Left lung (tissue), 10 donors: ENCODE measurements around the gene NECTIN1. TPM values are rescaled to one million over a fixed set of nuclear protein-coding genes. Genes with fewer than 3 reads are reported as not detected.

Experiments used
- ATAC-seq: fragments of 200-7000 bp; cut with Tn5 transposase; one replicate; pipeline ENCODE4 v1.9.1; 2020; ENCODE audit warnings: moderate library complexity
- DNase-seq, 4 donors: peaks; one replicate each; pipeline ENCODE4 v3.0.0-alpha.2; 2013 to 2020
- H3K27ac ChIP-seq, 2 donors: fragments of 200-600 bp; sonication (generic) in 1 of 2; one replicate each; pipeline versions ENCODE4 v1.5.0 to v1.8.0; 2020 to 2021
- H3K27me3 ChIP-seq, 2 donors: fragments of 200-600 bp; sonication (generic) in 1 of 2; one replicate each; pipeline versions ENCODE4 v1.5.0 to v1.8.0; 2020 to 2021
- H3K36me3 ChIP-seq, 2 donors: fragments of 200-600 bp; sonication (generic) in 1 of 2; one replicate each; pipeline versions ENCODE4 v1.5.0 to v1.8.0; 2020 to 2021
- H3K4me1 ChIP-seq, 2 donors: fragments of 200-600 bp; one replicate each; pipeline ENCODE4 v1.8.0; 2021
- H3K4me3 ChIP-seq, 2 donors: fragments of 200-600 bp; sonication (generic) in 1 of 2; one replicate each; pipeline versions ENCODE4 v1.5.0 to v1.8.0; 2020 to 2021; ENCODE audit warnings: mild to moderate bottlenecking in 1 of 2
- H3K9me3 ChIP-seq, 2 donors: fragments of 200-600 bp; sonication (generic) in 1 of 2; one replicate each; pipeline versions ENCODE4 v1.5.0 to v1.8.0; 2020 to 2021
- intact Hi-C, 2 donors: fragments of 100-400 bp; cut with DNase I; formaldehyde crosslinking; loops; one replicate each; pipeline versions ENCODE4 v1.11.2 to v1.14.2; 2022
- polyA plus RNA-seq, 6 donors: library from polyadenylated mRNA; unstranded; fragments of 120-200 nt; gene quantifications; one replicate each; pipeline ENCODE4 v1.2.1, GENCODE V29; 2013; ENCODE audit not compliant: insufficient read length in 6 of 6
- total RNA-seq, 2 donors: library from RNA; stranded (reverse); fragmentation: NEBNext Ultra II Directional; extraction: Animal tissue kit (Norgen Biotek cat#: 25700); gene quantifications; one replicate each; pipeline ENCODE4 v1.2.1, GENCODE V29; 2021
- TF ChIP-seq, protein P1 (sequence below), 2 donors: fragments of 200-600 bp; sonication (generic) in 1 of 2; IDR thresholded peaks; one replicate each; pipeline versions ENCODE4 v1.5.0 to v1.8.0; 2021; ENCODE audit warnings: antibody characterized with exemption in 2 of 2
- donor health status: DM: no; HTN: yes; CAD: no.
- donor health status: DM: no; HTN: no; CAD: no.

The NECTIN1 gene
- total and polyA plus RNA-seq, 8 donors, result 13.0 to 21.1 (median 15.9) TPM

DNA sequence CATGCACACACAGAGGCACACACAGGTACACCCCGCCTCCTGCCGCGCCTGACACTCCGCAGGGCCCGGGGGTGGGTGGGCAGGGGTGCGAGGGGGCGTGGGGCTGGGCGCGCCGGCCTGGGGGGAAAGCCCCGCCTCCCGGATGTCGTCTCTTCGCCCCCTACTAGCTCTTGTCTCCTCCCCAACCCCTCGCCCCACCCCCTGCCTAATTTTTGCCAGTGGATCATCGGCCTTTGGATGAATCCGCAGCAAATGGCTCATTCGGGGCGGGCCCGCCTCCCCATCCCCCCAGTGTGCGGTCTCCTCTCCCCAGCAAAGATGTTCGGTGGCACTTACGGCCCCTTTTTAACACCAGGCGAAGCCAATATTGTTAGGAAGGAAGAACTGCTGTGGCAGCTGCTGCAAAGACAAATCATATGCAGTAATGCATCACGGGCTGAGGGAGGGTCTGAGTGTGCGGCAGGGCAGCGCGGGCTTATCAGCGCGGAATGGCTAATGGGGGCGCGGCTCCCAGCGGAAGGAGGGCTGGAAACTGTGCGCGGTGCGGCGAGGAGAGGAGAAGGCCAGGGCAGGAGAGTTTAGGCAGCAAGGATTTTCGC, 13.4 kb upstream of the NECTIN1 start:
- Histone ChIP-seq H3K4me1 (peaks cover 0 to 10% of the 10 kb centered on the region in 2 donors), H3K27ac (no peak overlapping the region), H3K9me3 (no peaks in the 10 kb centered on the region), H3K36me3 (no peaks in the 10 kb centered on the region), H3K27me3 (peaks cover 13 to 60% of the 10 kb centered on the region in 2 donors), H3K4me3 (no peak overlapping the region)
- intact Hi-C loops, result no loop called here
- TF ChIP-seq, protein P1, sequence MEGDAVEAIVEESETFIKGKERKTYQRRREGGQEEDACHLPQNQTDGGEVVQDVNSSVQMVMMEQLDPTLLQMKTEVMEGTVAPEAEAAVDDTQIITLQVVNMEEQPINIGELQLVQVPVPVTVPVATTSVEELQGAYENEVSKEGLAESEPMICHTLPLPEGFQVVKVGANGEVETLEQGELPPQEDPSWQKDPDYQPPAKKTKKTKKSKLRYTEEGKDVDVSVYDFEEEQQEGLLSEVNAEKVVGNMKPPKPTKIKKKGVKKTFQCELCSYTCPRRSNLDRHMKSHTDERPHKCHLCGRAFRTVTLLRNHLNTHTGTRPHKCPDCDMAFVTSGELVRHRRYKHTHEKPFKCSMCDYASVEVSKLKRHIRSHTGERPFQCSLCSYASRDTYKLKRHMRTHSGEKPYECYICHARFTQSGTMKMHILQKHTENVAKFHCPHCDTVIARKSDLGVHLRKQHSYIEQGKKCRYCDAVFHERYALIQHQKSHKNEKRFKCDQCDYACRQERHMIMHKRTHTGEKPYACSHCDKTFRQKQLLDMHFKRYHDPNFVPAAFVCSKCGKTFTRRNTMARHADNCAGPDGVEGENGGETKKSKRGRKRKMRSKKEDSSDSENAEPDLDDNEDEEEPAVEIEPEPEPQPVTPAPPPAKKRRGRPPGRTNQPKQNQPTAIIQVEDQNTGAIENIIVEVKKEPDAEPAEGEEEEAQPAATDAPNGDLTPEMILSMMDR (IDR thresholded peaks at IDR 0.05), result no peak
- DNase-seq (peak in 3 of 4 donors; percentile 45 to 64 (median 53)), ATAC-seq (peak; percentile 47)

DNA sequence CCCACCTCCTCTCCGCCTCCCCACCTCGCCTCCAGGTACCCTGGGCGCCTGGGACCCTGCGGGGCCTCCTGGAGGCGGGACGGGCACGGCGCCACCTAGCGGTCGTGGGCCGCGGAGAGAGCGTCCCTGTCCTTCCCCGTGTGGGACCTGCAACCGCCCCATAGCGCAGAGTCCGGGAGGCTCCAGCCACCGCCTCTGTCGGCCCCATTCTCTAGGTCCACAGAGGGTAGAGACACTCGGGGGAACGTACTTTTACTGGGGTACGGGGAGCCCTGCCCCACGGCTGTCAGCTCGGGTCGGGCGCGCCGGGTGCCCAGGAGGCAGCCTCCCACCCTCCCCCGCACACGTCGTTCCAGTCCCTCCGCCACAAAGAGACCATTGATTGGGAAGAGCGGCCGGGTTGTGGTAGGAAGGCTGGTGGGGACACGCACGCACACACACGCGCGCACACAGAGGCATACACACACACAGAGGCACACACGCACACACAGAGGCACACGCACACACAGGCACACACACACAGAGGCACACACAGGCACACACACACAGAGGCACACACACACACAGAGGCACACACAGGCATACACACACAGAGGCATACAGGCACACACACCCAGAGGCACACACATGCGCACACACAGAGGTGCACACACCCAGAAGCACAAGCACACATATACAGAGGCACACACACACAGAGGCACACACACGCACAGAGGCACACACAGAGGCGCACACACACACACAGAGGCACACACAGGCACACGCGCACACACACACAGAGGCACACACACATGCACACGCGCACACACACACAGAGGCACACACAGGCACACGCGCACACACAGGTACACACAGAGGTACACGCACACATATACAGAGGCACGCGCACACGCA, 12.6 kb upstream of the NECTIN1 start:
- Histone ChIP-seq H3K27ac (no peak overlapping the region), H3K4me1 (peaks cover 0 to 10% of the 10 kb centered on the region in 2 donors), H3K27me3 (peaks cover 13 to 60% of the 10 kb centered on the region in 2 donors), H3K36me3 (no peaks in the 10 kb centered on the region), H3K9me3 (no peaks in the 10 kb centered on the region), H3K4me3 (no peak overlapping the region)
- TF ChIP-seq, protein P1 (IDR thresholded peaks at IDR 0.05), result peak; percentile 77 to 90
- intact Hi-C loops, result no loop called here
- peak; percentile 88 for ATAC-seq
- peak in 2 of 4 donors; percentile 48 to 94 for DNase-seq

DNA sequence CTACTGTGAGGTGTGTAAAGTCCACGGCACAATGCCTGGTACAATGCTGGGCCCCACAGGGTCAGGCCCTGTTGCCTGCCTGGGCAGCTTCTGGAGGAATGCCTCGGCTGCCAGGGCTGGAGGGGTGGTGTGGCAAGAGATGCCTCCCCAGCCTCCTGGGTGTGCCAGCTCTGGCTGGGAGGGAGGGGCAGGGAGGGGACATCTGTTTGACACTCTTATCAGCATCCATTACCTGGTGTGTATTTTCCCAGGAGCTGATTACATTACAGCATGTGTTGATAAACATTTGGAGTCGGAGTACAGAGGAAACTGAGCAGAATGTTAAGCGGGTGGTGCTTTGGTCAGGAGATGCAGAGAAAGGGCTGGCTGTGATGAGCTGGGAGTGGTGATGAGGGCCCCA, 11.0 kb upstream of the NECTIN1 start:
- intact Hi-C loops, result loop anchor here in 1 of 2 donors (5.0 kb wide), 1 partner anchor 73 kb away; no protein-coding TSS in a partner anchor
- DNase-seq, result peak in 1 of 4 donors; percentile 57
- peaks cover 0 to 10% of the 10 kb centered on the region in 2 donors for H3K4me1 ChIP-seq

DNA sequence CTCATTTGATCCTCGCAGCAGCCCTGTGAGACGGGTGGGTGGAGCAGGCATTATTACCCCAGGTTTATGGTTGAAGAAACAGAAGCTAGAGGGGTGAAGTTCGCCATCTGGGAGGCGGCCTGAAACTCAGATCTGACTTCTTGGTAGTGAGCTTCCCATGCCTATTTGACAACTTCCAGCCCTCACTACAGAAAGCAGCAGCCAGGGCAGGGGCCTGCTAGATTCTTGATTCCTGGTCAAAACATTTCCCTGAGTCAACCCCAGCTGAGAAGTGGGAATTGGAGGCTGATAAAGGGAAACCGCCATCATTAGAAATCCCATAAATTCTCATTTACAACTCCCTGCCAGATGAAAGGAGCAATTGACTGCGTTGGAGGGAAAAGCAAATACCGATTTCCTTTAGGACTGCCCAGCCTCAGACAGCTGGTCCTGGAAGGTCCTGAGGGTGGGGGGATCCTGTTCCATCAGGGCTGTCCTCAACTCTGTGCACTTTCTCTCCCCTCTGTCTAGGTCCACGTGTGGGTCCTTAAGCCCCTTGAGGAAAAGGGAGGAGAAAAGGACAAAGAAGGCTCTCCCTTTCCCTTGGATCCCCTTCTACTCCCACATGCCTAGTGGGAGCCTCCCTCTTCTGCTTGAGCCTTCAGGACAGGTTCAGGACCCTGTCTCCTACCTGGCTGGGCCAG, 10.2 kb upstream of the NECTIN1 start:
- no peak overlapping the region for H3K27ac ChIP-seq
- no peak for ATAC-seq
- no peaks in the 10 kb centered on the region for H3K9me3 ChIP-seq
- TF ChIP-seq, protein P1 (IDR thresholded peaks at IDR 0.05), result no peak
- peaks cover 0 to 10% of the 10 kb centered on the region in 2 donors for H3K4me1 ChIP-seq
- H3K27me3 ChIP-seq, result peaks cover 13 to 45% of the 10 kb centered on the region in 2 donors
- intact Hi-C loops, result loop anchor here in 1 of 2 donors (5.0 kb wide), 1 partner anchor 72 kb away; no protein-coding TSS in a partner anchor
- DNase-seq, result no peak
- H3K4me3 ChIP-seq, result no peak overlapping the region
- H3K36me3 ChIP-seq, result no peaks in the 10 kb centered on the region

More for the DNA sequence above, 11.0 kb upstream of the NECTIN1 start:
- H3K27ac ChIP-seq, result no peak overlapping the region
- ATAC-seq, result no peak
- no peak overlapping the region for H3K4me3 ChIP-seq
- TF ChIP-seq, protein P1 (IDR thresholded peaks at IDR 0.05), result no peak
- H3K27me3 ChIP-seq, result peaks cover 13 to 50% of the 10 kb centered on the region in 2 donors
- no peaks in the 10 kb centered on the region for H3K36me3 ChIP-seq
- H3K9me3 ChIP-seq, result no peaks in the 10 kb centered on the region
